Sigmoid colon (tissue), 4 donors: ENCODE measurements around the gene ZBED3.

ENCODE experiments used
- POLR2AphosphoS5 ChIP-seq, 4 donors: sonication (generic); formaldehyde crosslinking; IDR thresholded peaks; one replicate each; pipeline ENCODE4 v1.6.1; 2017; ENCODE audit warnings: antibody characterized with exemption in 4 of 4
- TF ChIP-seq, protein P1 (sequence below), 4 experiments: fragments of 450-650 bp in 3 of 4; fragments of 200-600 bp in 1 of 4; IDR thresholded peaks; one replicate each; pipeline ENCODE4 v1.5.1; 2016 to 2019; ENCODE audit warnings: antibody characterized with exemption in 4 of 4, mild to moderate bottlenecking in 3 of 4, moderate library complexity in 2 of 4

DNA sequence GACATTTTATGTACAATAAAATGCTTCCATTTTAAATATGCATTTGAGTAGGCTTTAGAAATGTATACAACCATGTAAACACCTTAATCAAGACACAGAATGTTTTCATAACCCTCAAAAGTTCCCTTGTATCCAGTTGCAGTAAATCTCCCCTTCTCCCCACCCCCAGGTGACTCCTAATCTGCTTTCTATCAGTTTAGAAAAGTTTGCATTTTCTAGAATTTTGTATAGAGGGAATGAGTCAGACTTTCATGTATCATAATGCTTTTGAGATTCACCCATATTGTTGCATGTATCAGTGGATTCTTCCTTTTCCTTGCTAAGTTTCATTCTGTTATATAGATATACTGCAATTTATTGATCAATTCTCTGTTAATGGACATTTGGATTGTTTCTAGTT lies 17.7 kb upstream of the ZBED3 start:
- TF ChIP-seq, protein P1, sequence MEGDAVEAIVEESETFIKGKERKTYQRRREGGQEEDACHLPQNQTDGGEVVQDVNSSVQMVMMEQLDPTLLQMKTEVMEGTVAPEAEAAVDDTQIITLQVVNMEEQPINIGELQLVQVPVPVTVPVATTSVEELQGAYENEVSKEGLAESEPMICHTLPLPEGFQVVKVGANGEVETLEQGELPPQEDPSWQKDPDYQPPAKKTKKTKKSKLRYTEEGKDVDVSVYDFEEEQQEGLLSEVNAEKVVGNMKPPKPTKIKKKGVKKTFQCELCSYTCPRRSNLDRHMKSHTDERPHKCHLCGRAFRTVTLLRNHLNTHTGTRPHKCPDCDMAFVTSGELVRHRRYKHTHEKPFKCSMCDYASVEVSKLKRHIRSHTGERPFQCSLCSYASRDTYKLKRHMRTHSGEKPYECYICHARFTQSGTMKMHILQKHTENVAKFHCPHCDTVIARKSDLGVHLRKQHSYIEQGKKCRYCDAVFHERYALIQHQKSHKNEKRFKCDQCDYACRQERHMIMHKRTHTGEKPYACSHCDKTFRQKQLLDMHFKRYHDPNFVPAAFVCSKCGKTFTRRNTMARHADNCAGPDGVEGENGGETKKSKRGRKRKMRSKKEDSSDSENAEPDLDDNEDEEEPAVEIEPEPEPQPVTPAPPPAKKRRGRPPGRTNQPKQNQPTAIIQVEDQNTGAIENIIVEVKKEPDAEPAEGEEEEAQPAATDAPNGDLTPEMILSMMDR (IDR thresholded peaks at IDR 0.05), result no peak
- TF ChIP-seq POLR2AphosphoS5 (IDR thresholded peaks at IDR 0.05), result no peak
